ENCODE results near the gene IFTAP.
"Not testable (repeated sequence)": the region's sequence is repeated elsewhere in the genome, so short reads cannot be mapped to it uniquely, and the experiment has no call there.

Gene IFTAP

GRCh38 chr11:36638556-36638955 is 44.3 kb downstream of the IFTAP start:
- DNase-seq (ENCODE audit: low read depth) = no peak

DNA sequence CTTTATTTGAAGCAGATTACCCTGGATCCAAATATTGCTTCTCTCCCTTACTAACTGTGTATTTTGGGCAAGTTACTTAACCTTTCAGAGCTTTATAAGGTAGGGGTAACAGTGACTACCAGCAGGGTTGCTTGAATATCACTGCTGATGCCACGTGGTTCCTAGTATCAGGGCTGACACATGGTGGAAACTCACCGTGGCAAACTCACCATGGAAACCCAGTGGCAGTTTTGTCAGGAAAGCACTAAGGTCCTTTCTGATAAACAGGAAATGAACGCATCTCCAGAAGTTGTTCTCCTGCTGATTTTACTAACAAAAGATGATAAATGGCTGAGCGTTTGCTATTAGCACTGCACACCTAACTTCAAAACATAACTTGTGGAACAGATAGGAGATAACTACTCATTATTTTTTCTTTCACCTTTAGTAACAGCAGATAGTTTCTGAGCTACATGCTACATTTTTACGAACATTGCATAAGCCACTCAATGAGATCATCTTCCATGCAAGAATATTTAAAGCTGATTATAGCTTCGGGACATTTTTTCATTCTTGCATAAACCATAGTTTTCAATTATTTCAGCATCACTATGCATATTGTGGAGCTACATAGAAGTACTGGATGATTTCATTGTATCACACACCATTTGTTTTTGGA is 63.4 kb downstream of the IFTAP start:
- DNase-seq (ENCODE audit: low read depth) = no peak

DNA sequence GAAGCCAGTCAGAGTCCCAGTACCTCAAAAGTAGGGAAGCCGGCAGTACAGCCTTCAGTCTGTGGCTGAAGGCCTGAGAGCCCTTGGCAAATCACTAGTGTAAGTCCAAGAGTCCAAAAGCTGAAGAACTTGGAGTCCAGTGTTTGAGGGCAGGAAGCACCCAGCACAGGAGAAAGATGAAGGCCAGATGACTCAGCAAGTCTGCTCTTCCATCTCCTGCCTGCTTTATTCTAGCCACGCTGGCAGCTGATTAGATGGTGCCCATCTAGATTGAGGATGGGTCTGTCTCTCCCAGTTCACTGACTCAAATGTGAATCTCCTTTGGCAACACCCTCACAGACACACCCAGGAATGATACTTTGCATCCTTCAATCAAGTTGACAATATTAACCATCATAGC is 67.1 kb downstream of the IFTAP start:
- DNase-seq (ENCODE audit: low read depth) = not testable (repeated sequence)

DNA sequence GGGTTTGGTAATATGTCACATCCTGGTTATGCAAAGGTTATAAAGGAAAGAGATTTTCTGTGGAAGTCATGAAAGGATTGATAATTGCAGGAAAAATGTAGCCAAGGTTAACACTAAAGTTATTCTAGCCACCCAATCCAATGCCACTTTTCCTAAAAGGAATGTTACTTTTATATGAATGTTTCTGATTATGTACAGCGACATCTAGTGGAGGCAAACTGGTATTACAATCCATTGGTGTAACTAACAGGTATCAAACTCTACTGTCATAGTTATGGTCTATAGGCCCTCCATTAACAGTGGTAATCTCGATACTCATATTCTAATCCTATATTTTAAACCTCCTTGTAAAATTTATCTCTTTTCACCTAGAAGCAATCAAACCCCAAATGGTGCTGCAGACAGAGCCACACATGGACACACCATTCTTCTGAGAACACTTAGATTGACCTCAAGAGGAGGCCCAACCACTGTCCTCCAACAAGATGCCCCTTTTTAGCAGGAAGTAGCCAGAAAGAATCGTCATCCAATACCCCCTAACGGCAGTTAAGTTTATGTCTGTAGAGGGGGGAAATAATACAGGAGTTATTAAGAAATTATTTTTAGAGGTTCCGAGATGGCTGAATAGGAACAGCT is 78.6 kb downstream of the IFTAP start:
- DNase-seq (ENCODE audit: low read depth) = peak; percentile 16

- not testable (repeated sequence) for DNase-seq (ENCODE audit: low read depth)
Measured at GRCh38 chr11:36679547-36679946, 85.2 kb downstream of the IFTAP start.

DNA sequence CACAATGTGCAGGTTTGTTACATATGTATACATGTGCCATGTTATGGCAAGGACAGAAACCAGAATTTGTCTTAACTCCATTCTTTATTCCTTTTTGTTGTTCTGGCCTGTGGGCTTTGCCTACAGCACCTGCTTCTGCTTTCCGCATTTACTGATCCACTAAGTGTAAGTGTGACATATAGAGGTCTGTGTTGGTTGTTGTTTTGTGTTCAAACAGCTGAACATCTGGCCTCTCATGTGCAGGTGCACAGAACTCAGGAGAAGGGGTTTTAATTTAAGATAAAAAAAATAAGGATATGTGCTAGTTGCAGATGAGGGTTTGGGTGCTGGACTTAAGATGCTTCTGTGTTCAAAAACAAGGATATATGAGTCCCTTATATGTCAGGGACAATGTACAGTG is 89.5 kb downstream of the IFTAP start:
- no peak for DNase-seq (ENCODE audit: low read depth)

GRCh38 chr11:36684840-36685801 is 90.8 kb downstream of the IFTAP start:
- DNase-seq (ENCODE audit: low read depth) = no peak

- no peak for DNase-seq (ENCODE audit: low read depth)
Measured at GRCh38 chr11:36688132-36688531, 93.8 kb downstream of the IFTAP start.

DNA sequence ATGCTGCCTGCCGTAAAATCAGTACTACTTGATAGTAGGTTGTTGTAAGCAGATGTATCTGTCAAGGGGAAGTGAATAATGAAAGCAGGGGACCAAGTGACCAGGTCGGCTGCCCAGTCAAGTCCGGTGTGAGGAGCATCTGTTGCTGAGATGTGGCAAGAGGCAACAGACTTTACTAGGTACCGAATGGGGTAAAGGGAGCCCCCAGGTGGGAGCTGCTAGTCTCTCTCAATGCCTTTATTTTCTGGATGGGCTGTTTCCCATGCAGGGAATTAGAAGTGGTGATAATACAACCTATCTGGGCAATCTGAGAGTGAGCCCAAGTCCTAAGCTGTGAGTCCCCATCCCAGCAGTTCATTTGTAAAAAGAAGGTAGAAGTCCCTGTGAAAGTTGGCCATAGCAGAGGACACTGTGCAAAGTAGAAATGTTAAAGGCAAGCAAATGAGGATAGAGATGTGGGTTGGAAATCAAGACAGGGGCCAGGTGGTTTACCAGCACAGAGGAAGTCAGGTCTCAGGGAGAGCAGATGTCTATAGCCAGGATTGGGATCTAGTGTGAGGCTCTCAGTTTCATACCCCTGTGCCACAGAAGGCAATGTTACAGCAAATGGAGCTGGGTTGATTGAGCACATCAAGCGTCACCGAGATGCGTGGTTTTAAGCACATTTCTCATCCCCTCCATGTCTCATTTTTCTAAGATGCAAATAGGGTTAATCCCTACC is 94.4 kb downstream of the IFTAP start:
- DNase-seq (ENCODE audit: low read depth) = no peak

- DNase-seq (ENCODE audit: low read depth) = no peak
Measured at GRCh38 chr11:36689442-36689841, 95.1 kb downstream of the IFTAP start.

DNA sequence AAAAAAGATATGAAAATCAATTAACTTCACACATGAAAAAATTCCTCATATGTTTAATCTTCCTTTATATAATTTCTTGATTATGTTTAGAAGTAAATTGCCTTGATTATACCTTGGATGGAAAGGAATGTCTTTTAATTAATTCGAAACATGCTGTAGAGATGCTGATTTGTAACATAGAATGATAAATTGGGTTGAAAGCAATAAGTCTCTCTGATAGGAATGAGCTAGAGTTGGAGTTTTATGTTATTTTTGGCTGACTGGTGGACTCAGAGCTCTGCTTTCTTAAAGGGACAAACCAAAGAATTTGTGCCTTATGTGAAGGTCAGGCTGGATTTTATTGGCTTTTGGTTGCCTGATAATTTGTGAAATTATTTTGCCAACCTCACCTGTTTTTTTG is 98.4 kb downstream of the IFTAP start:
- DNase-seq (ENCODE audit: low read depth) = no peak

DNA sequence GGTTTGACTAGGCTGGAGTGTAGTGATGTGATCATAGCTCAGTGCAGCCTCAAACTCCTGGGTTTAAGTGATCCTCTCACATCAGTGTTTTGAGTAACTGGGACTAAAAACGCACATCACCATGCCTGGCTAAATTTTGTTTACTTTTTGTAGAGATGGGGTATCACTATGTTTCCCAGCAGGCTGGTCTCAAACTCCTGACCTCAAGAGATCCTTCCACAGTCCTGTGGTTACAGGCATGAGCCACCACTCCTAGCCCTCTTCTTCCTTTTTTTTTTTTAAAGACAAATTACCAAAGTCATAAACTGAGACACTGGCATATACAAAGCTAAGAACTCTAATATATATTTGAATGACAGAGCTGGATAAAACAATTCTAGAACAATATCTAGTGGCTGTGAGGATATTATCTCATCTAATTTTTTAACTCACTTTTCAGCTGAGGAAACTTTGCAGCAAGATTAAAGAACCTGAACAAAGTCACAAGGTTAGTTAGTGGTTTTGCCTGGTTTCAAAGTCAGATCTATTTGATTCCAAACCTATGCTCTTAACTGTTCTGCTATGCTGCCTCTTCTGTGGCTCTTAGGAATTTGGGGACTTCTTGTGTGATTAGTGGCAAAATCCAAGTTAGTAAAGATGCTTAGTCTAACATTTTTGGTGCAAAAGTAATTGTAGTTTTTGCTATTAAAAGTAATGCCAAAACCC is 99.0 kb downstream of the IFTAP start:
- no peak for DNase-seq (ENCODE audit: low read depth)

DNA sequence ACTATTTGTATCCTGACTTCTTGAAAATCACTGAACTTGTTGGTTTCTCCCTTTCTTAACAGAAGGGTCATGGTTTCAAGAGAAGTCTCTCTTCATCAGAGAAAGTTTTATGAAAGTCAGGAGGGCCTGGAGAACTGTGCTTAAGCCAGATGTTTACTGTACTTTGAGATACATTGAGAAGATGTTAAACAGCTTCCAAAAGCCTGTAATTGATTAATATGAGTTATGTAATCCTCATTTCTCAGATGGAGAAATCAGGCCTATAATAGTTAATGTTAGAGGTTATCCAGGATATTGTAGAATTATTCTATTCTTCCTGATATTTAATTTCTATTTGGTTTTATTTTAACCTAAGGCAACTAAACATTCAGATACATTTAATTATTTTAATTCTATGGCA is 100.8 kb downstream of the IFTAP start:
- DNase-seq (ENCODE audit: low read depth) = no peak

DNA sequence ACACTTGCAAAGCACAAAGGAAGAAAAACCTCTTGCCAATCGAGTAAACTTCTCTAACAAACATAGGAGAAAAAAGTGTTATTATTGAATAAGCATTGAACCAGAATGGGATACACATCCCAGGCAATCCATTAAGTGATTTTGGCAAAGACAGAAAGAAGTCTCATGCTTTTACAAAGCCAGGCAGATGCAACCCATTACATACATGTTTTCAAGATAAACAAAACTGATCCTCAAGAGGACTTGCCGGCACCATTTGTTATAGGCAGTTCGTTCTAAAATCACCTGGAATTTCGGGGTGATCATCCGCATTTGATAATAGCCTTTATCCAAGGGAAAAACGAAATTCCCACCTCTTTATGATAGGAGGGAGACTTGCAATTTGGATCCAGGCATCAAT is 101.3 kb downstream of the IFTAP start:
- DNase-seq (ENCODE audit: low read depth) = no peak

- DNase-seq (ENCODE audit: low read depth) = no peak
Measured at GRCh38 chr11:36696550-36696949, 102.2 kb downstream of the IFTAP start.

GRCh38 chr11:36699271-36699670 is 105.0 kb downstream of the IFTAP start:
- DNase-seq (ENCODE audit: low read depth) = no peak

GRCh38 chr11:36700246-36700645 is 105.9 kb downstream of the IFTAP start:
- DNase-seq (ENCODE audit: low read depth) = no peak

DNA sequence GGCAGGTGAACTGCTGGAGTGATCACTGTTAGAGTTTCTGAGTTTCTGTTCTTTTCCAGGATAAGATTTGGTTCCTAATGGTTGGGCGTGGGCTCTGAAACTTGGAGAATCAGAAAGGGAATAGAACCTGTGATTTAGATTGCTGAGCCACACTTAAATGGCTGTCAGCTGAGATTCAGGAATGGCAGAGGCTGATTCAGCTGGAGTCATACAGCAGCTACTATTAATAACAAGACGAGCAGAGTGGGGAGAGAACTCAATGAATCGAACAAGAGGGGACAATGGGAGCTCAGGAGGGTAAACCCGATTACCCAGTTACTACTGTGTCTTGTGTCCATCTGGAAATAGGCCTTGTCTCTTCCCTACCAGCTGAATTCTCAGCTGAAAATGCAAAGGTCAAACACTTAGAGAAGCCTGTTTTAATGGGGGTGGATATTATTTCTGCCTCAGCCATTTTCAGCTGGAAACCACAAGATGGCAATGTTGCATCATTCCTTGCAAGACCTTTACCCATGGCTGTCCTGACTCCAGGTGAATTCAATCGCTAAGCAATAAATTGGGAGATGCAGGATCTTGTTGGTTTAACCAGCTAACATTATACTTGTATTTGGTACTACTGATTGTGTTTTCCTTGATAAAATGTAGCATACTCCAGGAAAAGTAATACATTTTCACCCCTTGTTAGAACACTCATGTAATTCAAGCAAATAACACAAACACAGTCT is 108.2 kb downstream of the IFTAP start:
- DNase-seq (ENCODE audit: low read depth) = peak; percentile 47

- DNase-seq (ENCODE audit: low read depth) = no peak
Measured at GRCh38 chr11:36703055-36703404, 108.7 kb downstream of the IFTAP start.

Measured in HS-5 (cell line).